HCT116 (cell line): ENCODE measurements around the gene SLC9B1. TPM values are rescaled to one million over a fixed set of nuclear protein-coding genes. Genes with fewer than 3 reads are reported as not detected.
A peak's percentile ranks its signal among the peaks of the same experiment; 100 is the strongest.

Experiments
- ATAC-seq: fragments of 200-7000 bp; cut with Tn5 transposase; 2 replicates; pipeline ENCODE4 v1.9.1; 2020; ENCODE audit warnings: mild to moderate bottlenecking, moderate library complexity
- Bru-seq: library from RNA; stranded (reverse); fragments of 400-500 nt; gene quantifications from one replicate; lab custom pipeline; 2021; lab: Mats Ljungman, UMichigan
- BruChase-seq, 2 experiments: library from RNA; stranded (reverse); fragments of 400-500 nt; gene quantifications; one replicate each; lab custom pipeline; 2021; lab: Mats Ljungman, UMichigan
- BruUV-seq: library from RNA; stranded (reverse); fragments of 400-500 nt; replicated peaks from 2 replicates; lab custom pipeline; 2021; lab: Mats Ljungman, UMichigan
- CTCF ChIA-PET: fragments of 300-600 bp; sonication (Branson Sonifier 250); formaldehyde crosslinking; loops from one replicate; lab custom pipeline; 2021; ENCODE audit warnings: antibody characterized with exemption; lab: Charles Lee
- POLR2A ChIA-PET: fragments of 300-600, 350-600 bp; sonication (Branson Sonifier 250); formaldehyde crosslinking; loops from one replicate; lab custom pipeline; 2021; ENCODE audit warnings: antibody characterized with exemption; lab: Charles Lee
- RAD21 ChIA-PET, 2 experiments: fragments of 300-600 bp; sonication (Branson Sonifier 250); formaldehyde crosslinking; loops; one replicate each; lab custom pipeline; 2023; ENCODE audit warnings: low total read pairs in 2 of 2; ENCODE audit not compliant: uncharacterized antibody in 2 of 2, unreplicated experiment in 2 of 2, low non-redundant PET in 1 of 2; lab: Charles Lee
- DNase-seq: peaks from one replicate; pipeline ENCODE4 v3.0.0-alpha.2; 2010; ENCODE audit warnings: low read depth, low spot score
- H2AFZ ChIP-seq: fragments of 200-600 bp; shearing (Covaris generic), sonication (generic); 2 replicates; pipeline ENCODE4 v1.6.1; 2017; ENCODE audit warnings: low read depth, mixed run types, mixed read lengths, antibody characterized with exemption, low read length; ENCODE audit not compliant: poor library complexity, severe bottlenecking
- H3K27ac ChIP-seq: 2 replicates; pipeline ENCODE4 v1.5.1; 2012; ENCODE audit warnings: low read depth, low read length
- H3K27me3 ChIP-seq: fragments of 200-600 bp; sonication (generic); 2 replicates; pipeline ENCODE4 v1.6.1; 2016; ENCODE audit warnings: mixed run types, low read length, mixed read lengths; ENCODE audit not compliant: insufficient read depth
- H3K36me3 ChIP-seq, 2 experiments: fragments of 200-500 bp in 1 of 2; fragments of 200-600 bp in 1 of 2; sonication (Bioruptor generic) in 1 of 2; sonication (generic) in 1 of 2; 2 replicates each; pipeline versions ENCODE4 v1.5.1 to v1.6.1; 2014 to 2016; ENCODE audit warnings: low read length in 2 of 2, inconsistent platforms in 1 of 2, mixed read lengths in 1 of 2, mixed run types in 1 of 2; ENCODE audit not compliant: insufficient read depth in 2 of 2, control insufficient read depth in 1 of 2
- H3K4me1 ChIP-seq, 2 experiments: fragments of 200-600 bp in 1 of 2; sonication (generic) in 1 of 2; 2 replicates each; pipeline versions ENCODE4 v1.5.1 to v1.6.1; 2012 to 2017; ENCODE audit warnings: low read length in 2 of 2, inconsistent platforms in 1 of 2, mild to moderate bottlenecking in 1 of 2, mixed read lengths in 1 of 2, mixed run types in 1 of 2, moderate library complexity in 1 of 2; ENCODE audit not compliant: insufficient read depth in 2 of 2, control insufficient read depth in 1 of 2
- H3K4me2 ChIP-seq: fragments of 200-600 bp; sonication (generic); 2 replicates; pipeline ENCODE4 v1.6.1; 2017; ENCODE audit warnings: mixed run types, low read length, mixed read lengths
- H3K4me3 ChIP-seq, 2 experiments: fragments of 200-600 bp in 1 of 2; sonication (generic) in 1 of 2; replicated peaks in 1 of 2; 2 replicates each; pipeline ENCODE4 v1.5.1; 2011 to 2016; ENCODE audit warnings: low read length in 2 of 2, control low read depth in 1 of 2, low read depth in 1 of 2, mild to moderate bottlenecking in 1 of 2, mixed read lengths in 1 of 2, mixed run types in 1 of 2
- H3K79me2 ChIP-seq: fragments of 200-600 bp; sonication (generic); 2 replicates; pipeline ENCODE4 v1.6.1; 2017; ENCODE audit warnings: mild to moderate bottlenecking, mixed run types, low read length, moderate library complexity, mixed read lengths; ENCODE audit not compliant: insufficient read depth
- H3K9ac ChIP-seq: fragments of 200-600 bp; sonication (generic); 2 replicates; pipeline ENCODE4 v1.6.1; 2016; ENCODE audit warnings: low read length, mixed read lengths
- H3K9me2 ChIP-seq: fragments of 200-600 bp; sonication (generic), shearing (Covaris generic); 2 replicates; pipeline ENCODE4 v1.6.1; 2017; ENCODE audit warnings: mixed run types, mild to moderate bottlenecking, moderate library complexity; ENCODE audit not compliant: insufficient read depth
- H3K9me3 ChIP-seq, 2 experiments: fragments of 200-500 bp in 1 of 2; fragments of 200-600 bp in 1 of 2; sonication (Bioruptor generic) in 1 of 2; sonication (generic) in 1 of 2; 2 replicates each; pipeline ENCODE4 v1.6.1; 2014 to 2017; ENCODE audit warnings: low read length in 2 of 2, mixed read lengths in 2 of 2, inconsistent platforms in 1 of 2, low read depth in 1 of 2, mild to moderate bottlenecking in 1 of 2, mixed run types in 1 of 2, moderate library complexity in 1 of 2; ENCODE audit not compliant: control insufficient read depth in 1 of 2, insufficient read depth in 1 of 2
- H4K20me1 ChIP-seq: fragments of 200-600 bp; sonication (generic), shearing (Covaris generic); 2 replicates; pipeline ENCODE4 v1.6.1; 2017; ENCODE audit warnings: mixed run types, mild to moderate bottlenecking, moderate library complexity; ENCODE audit not compliant: insufficient read depth
- ATF3 ChIP-seq: IDR thresholded peaks from 2 replicates; pipeline ENCODE4 v1.6.1; 2012
- CBX3 ChIP-seq: IDR thresholded peaks from 2 replicates; pipeline ENCODE4 v1.6.1; 2012; ENCODE audit warnings: low read depth
- CEBPB ChIP-seq: IDR thresholded peaks from 2 replicates; pipeline ENCODE4 v1.6.1; 2012; ENCODE audit warnings: low read depth
- EGR1 ChIP-seq: IDR thresholded peaks from 2 replicates; pipeline ENCODE4 v1.6.1; 2012; ENCODE audit warnings: low read depth
- ELF1 ChIP-seq: IDR thresholded peaks from 2 replicates; pipeline ENCODE4 v1.6.1; 2012; ENCODE audit warnings: low read depth, borderline replicate concordance
- EZH2phosphoT487 ChIP-seq: fragments of 200-600 bp; IDR thresholded peaks from 2 replicates; pipeline ENCODE4 v1.6.1; 2018; ENCODE audit warnings: antibody characterized with exemption, borderline replicate concordance
- FOSL1 ChIP-seq: IDR thresholded peaks from 2 replicates; pipeline ENCODE4 v1.6.1; 2012; ENCODE audit warnings: low read depth
- JUND ChIP-seq: IDR thresholded peaks from 2 replicates; pipeline ENCODE4 v1.6.1; 2012
- POLR2A ChIP-seq: IDR thresholded peaks from 2 replicates; pipeline ENCODE4 v1.7.0; 2011; ENCODE audit warnings: borderline replicate concordance; ENCODE audit not compliant: insufficient read depth, insufficient read length; ENCODE audit errors: extremely low read depth
- POLR2AphosphoS5 ChIP-seq: IDR thresholded peaks from 2 replicates; pipeline ENCODE4 v1.6.1; 2011; ENCODE audit warnings: mild to moderate bottlenecking, low read depth, low read length, moderate library complexity
- SIN3A ChIP-seq: IDR thresholded peaks from 2 replicates; pipeline ENCODE4 v1.6.1; 2012; ENCODE audit warnings: low read depth
- SP1 ChIP-seq: IDR thresholded peaks from 2 replicates; pipeline ENCODE4 v1.6.1; 2012; ENCODE audit warnings: low read depth
- SRF ChIP-seq: IDR thresholded peaks from 2 replicates; pipeline ENCODE4 v1.6.1; 2012; ENCODE audit warnings: low read depth
- ZFX ChIP-seq: fragments of 450-650 bp; IDR thresholded peaks from 2 replicates; pipeline ENCODE4 v1.6.1; 2017
- intact Hi-C: fragments of 100-400 bp; cut with micrococcal nuclease; formaldehyde crosslinking; loops from 2 replicates; pipeline ENCODE4 v1.10.0; 2022
- long read RNA-seq: library from polyadenylated mRNA; unstranded; transcript quantifications from one replicate; pipeline ENCODE4 v2.0.0, GENCODE V29; 2021; ENCODE audit not compliant: unreplicated experiment
- polyA plus RNA-seq: library from polyadenylated mRNA; unstranded; fragments of >200 nt; gene quantifications from 2 replicates; pipeline ENCODE4 v1.2.1, GENCODE V29; 2012; ENCODE audit warnings: missing spikeins
- total RNA-seq: library from RNA; stranded (reverse); gene quantifications from one replicate; pipeline ENCODE4 v1.2.1, GENCODE V29; 2021; ENCODE audit not compliant: unreplicated experiment
- TF ChIP-seq, protein P1 (sequence below): IDR thresholded peaks from 2 replicates; pipeline ENCODE4 v1.6.1; 2011; ENCODE audit warnings: mild to moderate bottlenecking, low read length, moderate library complexity; ENCODE audit not compliant: insufficient replicate concordance; ENCODE audit errors: extremely low read depth
- TF ChIP-seq, protein P2 (sequence below), 3 experiments: fragments of 200-600 bp in 1 of 3; sonication (generic) in 1 of 3; IDR thresholded peaks in 2 of 3; conservative IDR thresholded peaks in 1 of 3; 2 replicates each; pipeline ENCODE4 v1.5.1; 2012 to 2017; ENCODE audit warnings: low read depth in 2 of 3, low read length in 2 of 3, antibody characterized with exemption in 1 of 3, borderline replicate concordance in 1 of 3, control low read depth in 1 of 3, mild to moderate bottlenecking in 1 of 3, mixed read lengths in 1 of 3, mixed run types in 1 of 3, moderate library complexity in 1 of 3; ENCODE audit not compliant: insufficient read depth in 1 of 3
- TF ChIP-seq, protein P3 (sequence below): IDR thresholded peaks from 2 replicates; pipeline ENCODE4 v1.6.1; 2012

Gene SLC9B1, protein sequence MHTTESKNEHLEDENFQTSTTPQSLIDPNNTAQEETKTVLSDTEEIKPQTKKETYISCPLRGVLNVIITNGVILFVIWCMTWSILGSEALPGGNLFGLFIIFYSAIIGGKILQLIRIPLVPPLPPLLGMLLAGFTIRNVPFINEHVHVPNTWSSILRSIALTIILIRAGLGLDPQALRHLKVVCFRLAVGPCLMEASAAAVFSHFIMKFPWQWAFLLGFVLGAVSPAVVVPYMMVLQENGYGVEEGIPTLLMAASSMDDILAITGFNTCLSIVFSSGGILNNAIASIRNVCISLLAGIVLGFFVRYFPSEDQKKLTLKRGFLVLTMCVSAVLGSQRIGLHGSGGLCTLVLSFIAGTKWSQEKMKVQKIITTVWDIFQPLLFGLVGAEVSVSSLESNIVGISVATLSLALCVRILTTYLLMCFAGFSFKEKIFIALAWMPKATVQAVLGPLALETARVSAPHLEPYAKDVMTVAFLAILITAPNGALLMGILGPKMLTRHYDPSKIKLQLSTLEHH
- total RNA-seq: 0.74 TPM
- polyA plus RNA-seq: 1.1 and 1.4 TPM in 2 replicates
- percentile 50 among the genes with signal in this experiment for Bru-seq, nascent RNA
- BruChase-seq, experiment 1, labeled RNA remaining after a 6-hour chase: percentile 33 among the genes with signal in this experiment
- BruChase-seq, experiment 2, labeled RNA remaining after a 2-hour chase: percentile 38 among the genes with signal in this experiment
- long read RNA-seq, partial matches to known transcripts: 1 of 3 reads
- long read RNA-seq, other reads (novel, unspliced or antisense): 2 of 3 reads

DNA sequence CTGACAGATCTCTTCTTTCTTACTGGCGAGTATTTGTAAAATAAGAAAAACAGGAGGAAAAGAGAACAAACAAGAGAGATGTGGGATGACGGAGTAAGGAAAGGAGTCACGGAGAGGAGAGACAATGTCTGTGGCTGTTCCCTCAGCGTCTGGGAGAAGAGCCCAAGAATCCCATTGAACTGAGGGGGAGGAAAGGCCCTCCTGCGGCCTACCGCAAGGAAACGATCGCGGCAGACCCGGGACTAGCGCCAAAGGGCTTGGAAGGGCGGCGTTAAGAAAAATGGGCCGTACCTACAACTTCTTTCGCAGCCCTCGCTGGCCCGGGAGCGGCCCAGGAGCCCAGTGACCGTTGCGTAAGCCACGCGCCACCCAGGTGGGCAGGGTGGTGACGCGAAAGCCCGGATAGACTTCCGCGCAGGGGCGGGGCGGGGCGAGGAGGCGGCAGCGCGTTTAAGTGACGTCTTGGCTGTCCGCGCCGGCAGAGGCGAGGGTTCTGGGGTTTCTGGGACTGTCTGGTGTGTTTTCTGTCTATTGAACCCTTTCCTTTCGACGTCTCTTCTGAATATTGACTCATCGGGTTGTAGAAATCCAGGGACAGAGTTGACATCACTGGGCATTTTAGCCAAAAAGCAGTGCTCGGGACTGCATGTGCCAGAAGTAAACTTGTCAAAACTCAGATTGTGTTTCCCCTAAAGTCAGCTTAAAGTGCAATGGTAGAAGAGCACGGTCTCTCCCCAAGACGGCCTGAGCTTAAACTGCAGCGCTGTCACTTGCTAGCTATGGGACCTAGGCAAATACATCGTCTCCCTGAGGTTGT, at the start of gene SLC9B1:
Gene SLC9B1 (minus strand): TSS at position 398 of the 817 bp plus-strand sequence. CDS start 27,994 bp downstream, outside the sequence.
- ATAC-seq: peak; percentile 99
- TF ChIP-seq, protein P1, sequence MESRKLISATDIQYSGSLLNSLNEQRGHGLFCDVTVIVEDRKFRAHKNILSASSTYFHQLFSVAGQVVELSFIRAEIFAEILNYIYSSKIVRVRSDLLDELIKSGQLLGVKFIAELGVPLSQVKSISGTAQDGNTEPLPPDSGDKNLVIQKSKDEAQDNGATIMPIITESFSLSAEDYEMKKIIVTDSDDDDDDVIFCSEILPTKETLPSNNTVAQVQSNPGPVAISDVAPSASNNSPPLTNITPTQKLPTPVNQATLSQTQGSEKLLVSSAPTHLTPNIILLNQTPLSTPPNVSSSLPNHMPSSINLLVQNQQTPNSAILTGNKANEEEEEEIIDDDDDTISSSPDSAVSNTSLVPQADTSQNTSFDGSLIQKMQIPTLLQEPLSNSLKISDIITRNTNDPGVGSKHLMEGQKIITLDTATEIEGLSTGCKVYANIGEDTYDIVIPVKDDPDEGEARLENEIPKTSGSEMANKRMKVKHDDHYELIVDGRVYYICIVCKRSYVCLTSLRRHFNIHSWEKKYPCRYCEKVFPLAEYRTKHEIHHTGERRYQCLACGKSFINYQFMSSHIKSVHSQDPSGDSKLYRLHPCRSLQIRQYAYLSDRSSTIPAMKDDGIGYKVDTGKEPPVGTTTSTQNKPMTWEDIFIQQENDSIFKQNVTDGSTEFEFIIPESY: no peak
- TF ChIP-seq SP1: peak; percentile 91
- peak; percentile 20 for TF ChIP-seq FOSL1
- peak; percentile 80 for TF ChIP-seq POLR2A
- TF ChIP-seq ELF1: peak; percentile 80
- TF ChIP-seq ATF3: no peak
- no peak for TF ChIP-seq EZH2phosphoT487
- TF ChIP-seq, protein P2, sequence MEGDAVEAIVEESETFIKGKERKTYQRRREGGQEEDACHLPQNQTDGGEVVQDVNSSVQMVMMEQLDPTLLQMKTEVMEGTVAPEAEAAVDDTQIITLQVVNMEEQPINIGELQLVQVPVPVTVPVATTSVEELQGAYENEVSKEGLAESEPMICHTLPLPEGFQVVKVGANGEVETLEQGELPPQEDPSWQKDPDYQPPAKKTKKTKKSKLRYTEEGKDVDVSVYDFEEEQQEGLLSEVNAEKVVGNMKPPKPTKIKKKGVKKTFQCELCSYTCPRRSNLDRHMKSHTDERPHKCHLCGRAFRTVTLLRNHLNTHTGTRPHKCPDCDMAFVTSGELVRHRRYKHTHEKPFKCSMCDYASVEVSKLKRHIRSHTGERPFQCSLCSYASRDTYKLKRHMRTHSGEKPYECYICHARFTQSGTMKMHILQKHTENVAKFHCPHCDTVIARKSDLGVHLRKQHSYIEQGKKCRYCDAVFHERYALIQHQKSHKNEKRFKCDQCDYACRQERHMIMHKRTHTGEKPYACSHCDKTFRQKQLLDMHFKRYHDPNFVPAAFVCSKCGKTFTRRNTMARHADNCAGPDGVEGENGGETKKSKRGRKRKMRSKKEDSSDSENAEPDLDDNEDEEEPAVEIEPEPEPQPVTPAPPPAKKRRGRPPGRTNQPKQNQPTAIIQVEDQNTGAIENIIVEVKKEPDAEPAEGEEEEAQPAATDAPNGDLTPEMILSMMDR (IDR thresholded peaks at IDR 0.05 in 2 of 3, conservative IDR thresholded peaks at IDR 0.05 in 1 of 3; ENCODE audit: borderline replicate concordance in 1 of 3, insufficient read depth in 1 of 3, low read depth in 2 of 3, low read length in 2 of 3): no peak
- TF ChIP-seq CBX3: peak; percentile 87
- TF ChIP-seq JUND: peak; percentile 39; the same call in 1 of the 2 replicates
- peak; percentile 93 for TF ChIP-seq POLR2AphosphoS5
- TF ChIP-seq CEBPB: peak; percentile 98
- peak; percentile 83 for TF ChIP-seq SIN3A
- TF ChIP-seq ZFX: peak; percentile 74
- peak; percentile 57; the same call in 1 of the 2 replicates for TF ChIP-seq EGR1
- peak; percentile 93 for TF ChIP-seq SRF
- TF ChIP-seq, protein P3, sequence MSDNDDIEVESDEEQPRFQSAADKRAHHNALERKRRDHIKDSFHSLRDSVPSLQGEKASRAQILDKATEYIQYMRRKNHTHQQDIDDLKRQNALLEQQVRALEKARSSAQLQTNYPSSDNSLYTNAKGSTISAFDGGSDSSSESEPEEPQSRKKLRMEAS: peak; percentile 93
- H2AFZ ChIP-seq: peak within 1 kb of the TSS; percentile 64
- H3K79me2 ChIP-seq: no peaks in the 10 kb centered on the region
- no peaks in the 10 kb centered on the region for H3K36me3 ChIP-seq
- peak; percentile 91 for DNase-seq
- no peaks in the 10 kb centered on the region for H3K9me2 ChIP-seq
- H3K4me1 ChIP-seq: peaks cover 3 to 17% of the 10 kb centered on the region in 2 experiments; a peak in 3 of 4 replicates
- BruUV-seq: TSS peak; percentile 98
- no peaks in the 10 kb centered on the region for H3K27me3 ChIP-seq
- H3K9ac ChIP-seq: peak within 1 kb of the TSS; percentile 73
- peak within 1 kb of the TSS; percentile 59 to 66 for H3K4me3 ChIP-seq
- CTCF ChIA-PET: interaction anchor here (1.2 to 1.4 kb wide), 3 partner anchors 10 to 589 kb away, joined by 3 to 4 read pairs (median 4); no protein-coding TSS in a partner anchor
- peak within 1 kb of the TSS; percentile 95 for H3K4me2 ChIP-seq
- H3K27ac ChIP-seq: peak within 1 kb of the TSS; percentile 57
- POLR2A ChIA-PET: no interaction called here
- RAD21 ChIA-PET: no interaction called here
- H4K20me1 ChIP-seq: no peaks in the 10 kb centered on the region
- intact Hi-C loops: no loop called here
- H3K9me3 ChIP-seq: no peaks in the 10 kb centered on the region
